RKO (cell line): Measurements from ENCODE around the gene SLC44A1.
A peak's percentile ranks its signal among the peaks of the same experiment; 100 is the strongest.

Experiments used
- DNase-seq: peaks from one replicate; pipeline ENCODE4 v3.0.0-alpha.2; 2016; ENCODE audit warnings: low spot score

Gene SLC44A1

GRCh38 chr9:105473221-105473620, 228.8 kb downstream of the SLC44A1 start:
- no peak for DNase-seq

GRCh38 chr9:105475302-105475701, 230.9 kb downstream of the SLC44A1 start:
- peak; percentile 75 for DNase-seq

- DNase-seq, result no peak
Measured at GRCh38 chr9:105479846-105480245, 235.4 kb downstream of the SLC44A1 start.

GRCh38 chr9:105483618-105484017, 239.2 kb downstream of the SLC44A1 start:
- no peak for DNase-seq

GRCh38 chr9:105484226-105484625, 239.8 kb downstream of the SLC44A1 start:
- no peak for DNase-seq

GRCh38 chr9:105485131-105485530, 240.7 kb downstream of the SLC44A1 start:
- DNase-seq, result no peak
